Type B pancreatic cell (in vitro differentiated cells): ENCODE data around the gene CENPW. TPM values are rescaled to one million over a fixed set of nuclear protein-coding genes. Genes with fewer than 3 reads are reported as not detected.

ENCODE experiments used
- DNase-seq: peaks from one replicate; pipeline ENCODE4 v3.0.0; 2021; ENCODE audit warnings: mixed read lengths; ENCODE audit not compliant: unreplicated experiment; ENCODE audit errors: extremely low spot score
- H3K27ac Mint-ChIP-seq: 2 replicates; pipeline ENCODE4 v1.8.0; 2021; ENCODE audit warnings: mild to moderate bottlenecking, mixed read lengths
- H3K27me3 Mint-ChIP-seq: 2 replicates; pipeline ENCODE4 v1.8.0; 2021; ENCODE audit warnings: mixed read lengths
- H3K36me3 Mint-ChIP-seq: 2 replicates; pipeline ENCODE4 v1.8.0; 2021; ENCODE audit warnings: mixed read lengths
- H3K4me1 Mint-ChIP-seq: one replicate; pipeline ENCODE4 v1.8.0; 2021; ENCODE audit warnings: mixed read lengths; ENCODE audit not compliant: unreplicated experiment
- H3K4me3 Mint-ChIP-seq: 2 replicates; pipeline ENCODE4 v1.8.0; 2021; ENCODE audit warnings: mild to moderate bottlenecking, mixed read lengths
- H3K9me3 Mint-ChIP-seq: 2 replicates; pipeline ENCODE4 v1.8.0; 2021; ENCODE audit warnings: mixed read lengths
- CTCF ChIP-seq: fragments of 200-600 bp; sonication (generic); conservative IDR thresholded peaks from 2 replicates; pipeline ENCODE4 v1.5.0; 2021; ENCODE audit warnings: antibody characterized with exemption, mild to moderate bottlenecking
- total RNA-seq: library from RNA; stranded (reverse); gene quantifications from 2 replicates; pipeline ENCODE4 v1.2.1, GENCODE V29; 2021; ENCODE audit warnings: low replicate concordance

The CENPW gene
- total RNA-seq, 1 donor from 2014 or later = 42.0 TPM

- Mint-ChIP-seq H3K4me3 (no peak overlapping the region), H3K36me3 (no peaks in the 10 kb centered on the region)
- no peak for DNase-seq
Measured at GRCh38 chr6:126307849-126308248, 32.1 kb upstream of the CENPW start.

GRCh38 chr6:126308362-126308761, 31.6 kb upstream of the CENPW start:
- Mint-ChIP-seq H3K9me3 (no peaks in the 10 kb centered on the region), H3K27me3 (no peaks in the 10 kb centered on the region), H3K4me3 (no peak overlapping the region), H3K36me3 (no peaks in the 10 kb centered on the region), H3K27ac (no peak overlapping the region), H3K4me1 (no peaks in the 10 kb centered on the region)
- DNase-seq = no peak
- TF ChIP-seq CTCF = no peak

More at GRCh38 chr6:126307849-126308248, 32.1 kb upstream of the CENPW start:
- H3K4me1 Mint-ChIP-seq = no peaks in the 10 kb centered on the region
- no peak overlapping the region for H3K27ac Mint-ChIP-seq
- no peaks in the 10 kb centered on the region for H3K9me3 Mint-ChIP-seq
- no peaks in the 10 kb centered on the region for H3K27me3 Mint-ChIP-seq
- TF ChIP-seq CTCF = no peak

GRCh38 chr6:126312013-126312665, 27.8 kb upstream of the CENPW start:
- TF ChIP-seq CTCF = peak; percentile 56
- Mint-ChIP-seq H3K9me3 (no peaks in the 10 kb centered on the region), H3K27me3 (no peaks in the 10 kb centered on the region), H3K27ac (no peak overlapping the region), H3K4me1 (no peaks in the 10 kb centered on the region), H3K4me3 (no peak overlapping the region), H3K36me3 (no peaks in the 10 kb centered on the region)
- no peak for DNase-seq

- no peak overlapping the region for H3K27ac Mint-ChIP-seq
- no peak for DNase-seq
- TF ChIP-seq CTCF = no peak
- no peak overlapping the region for H3K4me3 Mint-ChIP-seq
- no peaks in the 10 kb centered on the region for H3K9me3 Mint-ChIP-seq
- no peaks in the 10 kb centered on the region for H3K27me3 Mint-ChIP-seq
- no peaks in the 10 kb centered on the region for H3K4me1 Mint-ChIP-seq
- H3K36me3 Mint-ChIP-seq = no peaks in the 10 kb centered on the region
Measured at GRCh38 chr6:126313941-126314340, 26.0 kb upstream of the CENPW start.

- peaks cover 6% of the 10 kb centered on the region for H3K4me1 Mint-ChIP-seq
- no peak overlapping the region for H3K4me3 Mint-ChIP-seq
- TF ChIP-seq CTCF = no peak
- H3K27ac Mint-ChIP-seq = no peak overlapping the region
- no peak for DNase-seq
- H3K27me3 Mint-ChIP-seq = peaks cover 4% of the 10 kb centered on the region
- H3K36me3 Mint-ChIP-seq = no peaks in the 10 kb centered on the region
- H3K9me3 Mint-ChIP-seq = no peaks in the 10 kb centered on the region
Measured at GRCh38 chr6:126318797-126319196, 21.1 kb upstream of the CENPW start.
